ENCODE data around the gene LRSAM1.
"Not testable (repeated sequence)": the region's sequence is repeated elsewhere in the genome, so short reads cannot be mapped to it uniquely, and the experiment has no call there.

Gene LRSAM1

GRCh38 chr9:127446713-127447415 is 4.4 kb upstream of the LRSAM1 start:
- H3K27ac Mint-ChIP-seq = peak overlapping the region; percentile 86
- no peaks in the 10 kb centered on the region for H3K9me3 Mint-ChIP-seq
- H3K27me3 Mint-ChIP-seq = no peaks in the 10 kb centered on the region
- H3K4me1 Mint-ChIP-seq = peaks cover 25% of the 10 kb centered on the region
- H3K36me3 Mint-ChIP-seq = peaks cover 51% of the 10 kb centered on the region
- H3K4me3 Mint-ChIP-seq = peak overlapping the region; percentile 95

GRCh38 chr9:127447416-127448111 is 3.7 kb upstream of the LRSAM1 start:
- peaks cover 30% of the 10 kb centered on the region for H3K4me1 Mint-ChIP-seq
- no peaks in the 10 kb centered on the region for H3K9me3 Mint-ChIP-seq

GRCh38 chr9:127448112-127448805 is 3.1 kb upstream of the LRSAM1 start:
- Mint-ChIP-seq H3K27me3 (no peaks in the 10 kb centered on the region), H3K27ac (peak overlapping the region; percentile 99), H3K9me3 (no peaks in the 10 kb centered on the region), H3K4me3 (peak overlapping the region; percentile 95), H3K36me3 (peaks cover 49% of the 10 kb centered on the region), H3K4me1 (peaks cover 32% of the 10 kb centered on the region)

More at GRCh38 chr9:127447416-127448111, 3.7 kb upstream of the LRSAM1 start:
- H3K36me3 Mint-ChIP-seq = peaks cover 49% of the 10 kb centered on the region
- peak overlapping the region; percentile 99 for H3K27ac Mint-ChIP-seq
- peak overlapping the region; percentile 95 for H3K4me3 Mint-ChIP-seq
- H3K27me3 Mint-ChIP-seq = no peaks in the 10 kb centered on the region

- Mint-ChIP-seq H3K4me3 (peak overlapping the region; percentile 95), H3K27ac (peak overlapping the region; percentile 99), H3K9me3 (no peaks in the 10 kb centered on the region), H3K36me3 (peaks cover 46% of the 10 kb centered on the region), H3K27me3 (no peaks in the 10 kb centered on the region), H3K4me1 (peaks cover 32% of the 10 kb centered on the region)
Observed at GRCh38 chr9:127449332-127449966, 1.9 kb upstream of the LRSAM1 start.

GRCh38 chr9:127450243-127450760 is 1.0 kb upstream of the LRSAM1 start:
- Mint-ChIP-seq H3K36me3 (peaks cover 40% of the 10 kb centered on the region), H3K27me3 (no peaks in the 10 kb centered on the region), H3K4me3 (peak overlapping the region; percentile 95), H3K9me3 (no peaks in the 10 kb centered on the region), H3K4me1 (peaks cover 32% of the 10 kb centered on the region), H3K27ac (peak overlapping the region; percentile 99)

GRCh38 chr9:127451608-127451857 is 223 bp downstream of the LRSAM1 start:
- H3K36me3 Mint-ChIP-seq = peaks cover 40% of the 10 kb centered on the region
- H3K27ac Mint-ChIP-seq = peak overlapping the region; percentile 99
- H3K27me3 Mint-ChIP-seq = no peaks in the 10 kb centered on the region
- peak overlapping the region; percentile 95 for H3K4me3 Mint-ChIP-seq
- peaks cover 36% of the 10 kb centered on the region for H3K4me1 Mint-ChIP-seq
- no peaks in the 10 kb centered on the region for H3K9me3 Mint-ChIP-seq

GRCh38 chr9:127451858-127452656 is 747 bp downstream of the LRSAM1 start:
- Mint-ChIP-seq H3K27me3 (no peaks in the 10 kb centered on the region), H3K27ac (peak overlapping the region; percentile 99), H3K9me3 (no peaks in the 10 kb centered on the region), H3K4me3 (peak overlapping the region; percentile 95), H3K36me3 (peaks cover 37% of the 10 kb centered on the region), H3K4me1 (peaks cover 33% of the 10 kb centered on the region)

GRCh38 chr9:127452691-127453090 is 1.4 kb downstream of the LRSAM1 start:
- Mint-ChIP-seq H3K27me3 (no peaks in the 10 kb centered on the region), H3K36me3 (peaks cover 33% of the 10 kb centered on the region), H3K27ac (no peak overlapping the region), H3K9me3 (no peaks in the 10 kb centered on the region), H3K4me1 (peaks cover 28% of the 10 kb centered on the region), H3K4me3 (peak overlapping the region; percentile 95)

GRCh38 chr9:127455324-127455992 is 4.1 kb downstream of the LRSAM1 start:
- Mint-ChIP-seq H3K9me3 (no peaks in the 10 kb centered on the region), H3K4me3 (no peak overlapping the region), H3K4me1 (peaks cover 13% of the 10 kb centered on the region), H3K27me3 (no peaks in the 10 kb centered on the region), H3K36me3 (peaks cover 11% of the 10 kb centered on the region), H3K27ac (no peak overlapping the region)

GRCh38 chr9:127457191-127457878 is 6.0 kb downstream of the LRSAM1 start:
- Mint-ChIP-seq H3K27ac (no peak overlapping the region), H3K27me3 (no peaks in the 10 kb centered on the region), H3K4me3 (no peak overlapping the region), H3K36me3 (peaks cover 7% of the 10 kb centered on the region), H3K4me1 (peaks cover 9% of the 10 kb centered on the region), H3K9me3 (no peaks in the 10 kb centered on the region)

GRCh38 chr9:127458921-127459320 is 7.6 kb downstream of the LRSAM1 start:
- H3K27me3 Mint-ChIP-seq = no peaks in the 10 kb centered on the region

GRCh38 chr9:127463382-127463781 is 12.1 kb downstream of the LRSAM1 start:
- H3K27me3 Mint-ChIP-seq = no peaks in the 10 kb centered on the region
- H3K9me3 Mint-ChIP-seq = no peaks in the 10 kb centered on the region
- no peaks in the 10 kb centered on the region for H3K4me1 Mint-ChIP-seq
- H3K27ac Mint-ChIP-seq = no peak overlapping the region
- peaks cover 11% of the 10 kb centered on the region for H3K36me3 Mint-ChIP-seq
- no peak overlapping the region for H3K4me3 Mint-ChIP-seq

More at GRCh38 chr9:127458921-127459320, 7.6 kb downstream of the LRSAM1 start:
- peaks cover 11% of the 10 kb centered on the region for H3K36me3 Mint-ChIP-seq
- H3K4me1 Mint-ChIP-seq = peaks cover 5% of the 10 kb centered on the region
- no peaks in the 10 kb centered on the region for H3K9me3 Mint-ChIP-seq
- H3K4me3 Mint-ChIP-seq = no peak overlapping the region
- no peak overlapping the region for H3K27ac Mint-ChIP-seq

GRCh38 chr9:127463911-127464310 is 12.6 kb downstream of the LRSAM1 start:
- no peak overlapping the region for H3K4me3 Mint-ChIP-seq
- no peaks in the 10 kb centered on the region for H3K4me1 Mint-ChIP-seq
- H3K27ac Mint-ChIP-seq = no peak overlapping the region
- no peaks in the 10 kb centered on the region for H3K27me3 Mint-ChIP-seq
- H3K9me3 Mint-ChIP-seq = no peaks in the 10 kb centered on the region
- peaks cover 10% of the 10 kb centered on the region for H3K36me3 Mint-ChIP-seq

GRCh38 chr9:127466407-127466917 is 15.2 kb downstream of the LRSAM1 start:
- not testable (repeated sequence) for H3K9me3 Mint-ChIP-seq, H3K27ac Mint-ChIP-seq, H3K4me1 Mint-ChIP-seq, H3K27me3 Mint-ChIP-seq, H3K4me3 Mint-ChIP-seq
- peaks cover 12% of the 10 kb centered on the region for H3K36me3 Mint-ChIP-seq

Measured in activated naive CD4-positive, alpha-beta T cell treated with anti-CD3 and anti-CD28 coated beads, Interleukin-2, amount 50 U/mL, for 24 hours (primary cell).